HL-60 (cell line): ENCODE results near the gene MDM2.
"Not testable (repeated sequence)": the region's sequence is repeated elsewhere in the genome, so short reads cannot be mapped to it uniquely, and the experiment has no call there.

Experiments
- DNase-seq, 2 experiments: peaks; one replicate each; pipeline ENCODE4 v3.0.0-alpha.2; 2010 to 2020; ENCODE audit warnings: low read depth in 1 of 2, low spot score in 1 of 2
- H3K27ac ChIP-seq: fragments of 250-450 bp; sonication (Bioruptor Pico); replicated peaks from 2 replicates; pipeline ENCODE4 v1.5.1; 2020; ENCODE audit warnings: mild to moderate bottlenecking, moderate library complexity
- H3K27me3 ChIP-seq: fragments of 250-450 bp; sonication (Bioruptor Pico); 2 replicates; pipeline ENCODE4 v1.5.1; 2021; ENCODE audit warnings: mild to moderate bottlenecking, moderate library complexity; ENCODE audit not compliant: insufficient read depth, poor library complexity, severe bottlenecking
- H3K4me3 ChIP-seq: replicated peaks from 2 replicates; pipeline ENCODE4 v1.5.1; 2011; ENCODE audit warnings: mild to moderate bottlenecking, control low read depth, low read length; ENCODE audit not compliant: insufficient read depth
- GABPA ChIP-seq: IDR thresholded peaks from 2 replicates; pipeline ENCODE4 v1.6.1; 2012; ENCODE audit warnings: low read depth
- POLR2AphosphoS5 ChIP-seq: IDR thresholded peaks from 2 replicates; pipeline ENCODE4 v1.6.1; 2012; ENCODE audit warnings: low read depth
- REST ChIP-seq: IDR thresholded peaks from 2 replicates; pipeline ENCODE4 v1.6.1; 2012; ENCODE audit warnings: low read depth; ENCODE audit not compliant: insufficient replicate concordance
- SPI1 ChIP-seq: IDR thresholded peaks from 2 replicates; pipeline ENCODE4 v1.6.1; 2012; ENCODE audit warnings: low read depth, mild to moderate bottlenecking, borderline replicate concordance
- TF ChIP-seq, protein P1 (sequence below): IDR thresholded peaks from one replicate; pipeline ENCODE4 v1.5.1; 2011; ENCODE audit warnings: low read length, control low read depth, inconsistent platforms; ENCODE audit not compliant: insufficient read depth

The MDM2 gene

DNA sequence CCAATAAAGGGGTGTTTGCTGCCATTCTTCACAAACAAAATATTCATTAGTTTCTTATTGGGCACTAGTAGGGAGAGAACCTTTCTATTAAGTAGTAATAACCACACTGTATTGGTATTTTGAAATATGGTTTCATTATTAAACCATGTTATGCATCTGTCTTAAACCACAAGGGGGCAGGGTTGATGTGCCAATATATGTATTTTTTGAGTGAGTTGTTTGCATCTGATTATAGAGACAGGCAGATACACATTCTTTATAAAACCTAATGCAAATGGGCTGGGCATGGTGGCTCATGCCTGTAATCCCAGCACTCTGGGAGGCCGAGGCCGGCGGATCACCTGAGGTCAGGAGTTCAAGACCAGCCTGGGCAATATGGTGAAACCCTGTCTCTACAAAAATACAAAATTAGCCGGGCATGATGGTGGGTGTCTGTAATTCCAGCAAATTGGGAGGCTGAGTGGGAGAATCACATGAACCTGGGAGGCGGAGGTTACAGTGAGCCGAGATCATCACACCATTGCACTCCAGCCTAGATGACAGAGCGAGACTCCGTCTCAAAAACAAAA lies 56.0 kb downstream of the MDM2 start:
- H3K4me3 ChIP-seq, H3K27ac ChIP-seq, H3K27me3 ChIP-seq: not testable (repeated sequence)
- peak in 1 of 2 experiments; percentile 44 for DNase-seq
- TF ChIP-seq, protein P1, sequence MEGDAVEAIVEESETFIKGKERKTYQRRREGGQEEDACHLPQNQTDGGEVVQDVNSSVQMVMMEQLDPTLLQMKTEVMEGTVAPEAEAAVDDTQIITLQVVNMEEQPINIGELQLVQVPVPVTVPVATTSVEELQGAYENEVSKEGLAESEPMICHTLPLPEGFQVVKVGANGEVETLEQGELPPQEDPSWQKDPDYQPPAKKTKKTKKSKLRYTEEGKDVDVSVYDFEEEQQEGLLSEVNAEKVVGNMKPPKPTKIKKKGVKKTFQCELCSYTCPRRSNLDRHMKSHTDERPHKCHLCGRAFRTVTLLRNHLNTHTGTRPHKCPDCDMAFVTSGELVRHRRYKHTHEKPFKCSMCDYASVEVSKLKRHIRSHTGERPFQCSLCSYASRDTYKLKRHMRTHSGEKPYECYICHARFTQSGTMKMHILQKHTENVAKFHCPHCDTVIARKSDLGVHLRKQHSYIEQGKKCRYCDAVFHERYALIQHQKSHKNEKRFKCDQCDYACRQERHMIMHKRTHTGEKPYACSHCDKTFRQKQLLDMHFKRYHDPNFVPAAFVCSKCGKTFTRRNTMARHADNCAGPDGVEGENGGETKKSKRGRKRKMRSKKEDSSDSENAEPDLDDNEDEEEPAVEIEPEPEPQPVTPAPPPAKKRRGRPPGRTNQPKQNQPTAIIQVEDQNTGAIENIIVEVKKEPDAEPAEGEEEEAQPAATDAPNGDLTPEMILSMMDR, result peak; percentile 30

GRCh38 chr12:68864604-68865003 lies 56.6 kb downstream of the MDM2 start:
- Histone ChIP-seq H3K4me3 (no peak overlapping the region), H3K27ac (no peak overlapping the region), H3K27me3 (no peaks in the 10 kb centered on the region)
- DNase-seq, result no peak
- TF ChIP-seq, protein P1, result no peak
- no peak for TF ChIP-seq GABPA
- no peak for TF ChIP-seq REST
- TF ChIP-seq SPI1, result no peak
- TF ChIP-seq POLR2AphosphoS5, result no peak

- H3K4me3 ChIP-seq, result no peak overlapping the region
- no peaks in the 10 kb centered on the region for H3K27me3 ChIP-seq
- no peak for DNase-seq
- H3K27ac ChIP-seq, result no peak overlapping the region
- no peak for TF ChIP-seq REST
- no peak for TF ChIP-seq GABPA
- TF ChIP-seq, protein P1, result no peak
- no peak for TF ChIP-seq SPI1
Measured at GRCh38 chr12:68865399-68866164, 57.6 kb downstream of the MDM2 start.

DNA sequence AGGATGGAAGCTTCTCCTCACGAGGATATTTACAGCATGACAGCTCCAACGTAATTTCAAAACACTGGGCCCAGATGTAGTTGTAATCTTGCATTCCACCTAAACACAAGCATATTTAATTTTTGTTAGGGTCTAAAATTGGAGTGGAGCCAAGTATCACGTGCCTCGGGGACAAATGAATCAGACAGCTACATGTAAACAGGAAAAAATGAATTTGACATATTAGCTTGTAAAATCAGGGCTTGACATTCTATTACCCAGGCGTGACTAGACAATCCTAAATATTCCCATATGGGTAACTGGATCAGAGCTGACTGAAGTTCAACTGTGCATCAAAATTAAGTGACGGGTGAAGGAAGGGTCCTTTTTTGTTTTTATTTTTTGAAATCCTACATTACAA lies 59.0 kb downstream of the MDM2 start:
- no peak for DNase-seq
- no peaks in the 10 kb centered on the region for H3K27me3 ChIP-seq
- no peak overlapping the region for H3K27ac ChIP-seq
- H3K4me3 ChIP-seq, result no peak overlapping the region
- TF ChIP-seq SPI1 (no peak), REST (no peak), GABPA (no peak), POLR2AphosphoS5 (no peak)
- TF ChIP-seq, protein P1, result no peak
